K562 (cell line): Measurements from ENCODE around the gene CPA2. TPM values are rescaled to one million over a fixed set of nuclear protein-coding genes. Genes with fewer than 3 reads are reported as not detected.

ENCODE experiments used
- ATAC-seq: fragments of 200-7000 bp; cut with Tn5 transposase; 3 replicates; pipeline ENCODE4 v1.9.1; 2020; ENCODE audit warnings: moderate library complexity
- BruUV-seq: library from RNA; stranded (reverse); fragments of 400-500 nt; replicated peaks from 2 replicates; lab custom pipeline; 2021; lab: Mats Ljungman, UMichigan
- CTCF ChIA-PET: fragments of 300-600 bp; formaldehyde crosslinking; extraction: SDS; loops from one replicate; lab custom pipeline; 2021; ENCODE audit warnings: low intra/inter-chr PET ratio; lab: Yijun Ruan, JAX
- POLR2A ChIA-PET: fragments of 300-600, 350-650 bp; sonication (Branson Sonifier 250); formaldehyde crosslinking; extraction: SDS; loops from one replicate; lab custom pipeline; 2021; ENCODE audit warnings: antibody characterized with exemption, inconsistent platforms; lab: Yijun Ruan, JAX
- DNase-seq, 4 experiments: peaks; one replicate each; pipeline versions ENCODE4 v3.0.0 to v3.0.0-alpha.2; 2011 to 2018; ENCODE audit warnings: low spot score in 3 of 4, mixed read lengths in 3 of 4; ENCODE audit errors: extremely low read depth in 1 of 4
- FAIRE-seq: peaks from 2 replicates; lab custom pipeline; 2011; peaks lifted over from hg19 to GRCh38; lab: Jason Lieb, UNC
- H2AFZ ChIP-seq: 2 replicates; pipeline ENCODE4 v1.6.0; 2011; ENCODE audit warnings: low read depth, low read length, control low read depth, inconsistent platforms
- H3K27ac ChIP-seq: fragments of 200-600 bp; 3 replicates; pipeline ENCODE4 v1.8.0; 2011; ENCODE audit warnings: low read depth, mild to moderate bottlenecking, control low read depth, inconsistent platforms, low read length, moderate library complexity, mixed read lengths; ENCODE audit errors: extremely low read depth
- H3K27me3 ChIP-seq, 2 experiments: fragments of 300-600 bp in 1 of 2; 2 replicates in 1 of 2; 3 replicates in 1 of 2; pipeline versions ENCODE4 v1.6.0 to v1.8.0; 2011; ENCODE audit warnings: inconsistent platforms in 2 of 2, low read length in 2 of 2, mild to moderate bottlenecking in 1 of 2, mixed read lengths in 1 of 2, moderate library complexity in 1 of 2; ENCODE audit not compliant: control insufficient read depth in 2 of 2, insufficient read depth in 2 of 2
- H3K36me3 ChIP-seq: fragments of 300-600 bp; 3 replicates; pipeline ENCODE4 v1.8.0; 2011; ENCODE audit warnings: mild to moderate bottlenecking, low read length, inconsistent platforms; ENCODE audit not compliant: control insufficient read depth, insufficient read depth
- H3K4me1 ChIP-seq, 2 experiments: fragments of 200-600 bp in 1 of 2; replicated peaks in 1 of 2; 2 replicates in 1 of 2; 3 replicates in 1 of 2; pipeline versions ENCODE4 v1.5.1 to v1.8.0; 2011; ENCODE audit warnings: inconsistent platforms in 2 of 2, low read length in 2 of 2, mild to moderate bottlenecking in 1 of 2, mixed read lengths in 1 of 2, moderate library complexity in 1 of 2; ENCODE audit not compliant: control insufficient read depth in 2 of 2, insufficient read depth in 2 of 2
- H3K4me2 ChIP-seq: 2 replicates; pipeline ENCODE4 v1.6.1; 2011; ENCODE audit warnings: low read length, control low read depth, inconsistent platforms, mixed read lengths; ENCODE audit not compliant: insufficient read depth
- H3K4me3 ChIP-seq: fragments of 200-600 bp; sonication (generic), shearing (Covaris generic); 2 replicates; pipeline ENCODE4 v1.5.1; 2016; ENCODE audit warnings: control low read depth, inconsistent platforms
- H3K79me2 ChIP-seq: fragments of 200-600 bp; 3 replicates; pipeline ENCODE4 v1.8.0; 2011; ENCODE audit warnings: low read length, inconsistent platforms; ENCODE audit not compliant: control insufficient read depth, insufficient read depth
- H3K9ac ChIP-seq, 2 experiments: 2 replicates each; pipeline versions ENCODE4 v1.6.0 to v1.6.1; 2011; ENCODE audit warnings: low read depth in 2 of 2, low read length in 2 of 2, control low read depth in 1 of 2, inconsistent platforms in 1 of 2, mild to moderate bottlenecking in 1 of 2, mixed read lengths in 1 of 2; ENCODE audit not compliant: insufficient read depth in 1 of 2
- H3K9me1 ChIP-seq: one replicate; pipeline ENCODE4 v1.6.0; 2011; ENCODE audit warnings: inconsistent platforms, mild to moderate bottlenecking, low read length, moderate library complexity; ENCODE audit not compliant: control insufficient read depth, insufficient read depth
- H3K9me3 ChIP-seq: replicated peaks from 2 replicates; pipeline ENCODE4 v1.5.1; 2011; ENCODE audit warnings: low read depth, low read length, inconsistent platforms; ENCODE audit not compliant: control insufficient read depth, insufficient read depth
- H4K20me1 ChIP-seq: replicated peaks from 2 replicates; pipeline ENCODE4 v1.6.1; 2011; ENCODE audit warnings: low read length, inconsistent platforms, mixed read lengths; ENCODE audit not compliant: control insufficient read depth, insufficient read depth
- CHD1 ChIP-seq: fragments of 200-600 bp; sonication (generic); IDR thresholded peaks from one replicate; pipeline ENCODE4 v1.6.1; 2012; ENCODE audit warnings: mild to moderate bottlenecking, moderate library complexity, low read length, inconsistent platforms
- ELF4 ChIP-seq: fragments of 450-650 bp; formaldehyde crosslinking; IDR thresholded peaks from 2 replicates; pipeline ENCODE4 v1.4.0; 2022; ENCODE audit warnings: missing genetic modification characterization
- EZH2 ChIP-seq: IDR thresholded peaks from 2 replicates; pipeline ENCODE4 v1.6.1; 2012; ENCODE audit warnings: low read depth, mild to moderate bottlenecking, inconsistent platforms, low read length, borderline replicate concordance
- GMEB1 ChIP-seq: fragments of 250-450 bp; sonication (Bioruptor Pico); IDR thresholded peaks from 2 replicates; pipeline ENCODE4 v1.4.0; 2020; ENCODE audit warnings: mild to moderate bottlenecking
- GTF2E2 ChIP-seq: fragments of 200-800 bp; sonication (Bioruptor generic); IDR thresholded peaks from 2 replicates; pipeline ENCODE4 v1.6.1; 2016; ENCODE audit warnings: missing genetic modification characterization, missing compliant biosample characterization
- HNRNPH1 ChIP-seq: fragments of 200-400 bp; formaldehyde crosslinking; optimal IDR thresholded peaks from 2 replicates; pipeline ENCODE3; 2017; ENCODE audit warnings: low read depth, mild to moderate bottlenecking, low read length, moderate library complexity
- MXI1 ChIP-seq: IDR thresholded peaks from 2 replicates; pipeline ENCODE4 v1.6.1; 2011; ENCODE audit warnings: low read depth, mild to moderate bottlenecking, improper control_type of control experiment, low read length
- RHOXF2B ChIP-seq: fragments of 250-450 bp; sonication (Bioruptor Pico); conservative IDR thresholded peaks from 2 replicates; pipeline ENCODE4 v1.5.1; 2021
- SMARCA4 ChIP-seq: fragments of 450-650 bp; IDR thresholded peaks from 2 replicates; pipeline ENCODE4 v1.6.1; 2016
- TAF7 ChIP-seq: fragments of 450-650 bp; IDR thresholded peaks from 2 replicates; pipeline ENCODE4 v1.6.1; 2016; ENCODE audit warnings: missing genetic modification characterization, missing compliant biosample characterization
- U2AF2 ChIP-seq: fragments of 200-400 bp; formaldehyde crosslinking; optimal IDR thresholded peaks from 2 replicates; pipeline ENCODE3; 2017; ENCODE audit warnings: low read depth, mild to moderate bottlenecking, low read length
- ZFP36 ChIP-seq: fragments of 150-350 bp; IDR thresholded peaks from 2 replicates; pipeline ENCODE4 v1.6.1; 2018; ENCODE audit warnings: low read length, low read depth; ENCODE audit not compliant: partially characterized antibody
- ZNF23 ChIP-seq: fragments of 250-450 bp; sonication (Bioruptor Pico); IDR thresholded peaks from 2 replicates; pipeline ENCODE4 v1.4.0; 2020; ENCODE audit warnings: mild to moderate bottlenecking
- ZNF253 ChIP-seq: fragments of 250-450 bp; sonication (Bioruptor Pico); conservative IDR thresholded peaks from 2 replicates; pipeline ENCODE4 v1.6.1; 2021; ENCODE audit warnings: mild to moderate bottlenecking
- ZNF3 ChIP-seq: fragments of 250-450 bp; sonication (Bioruptor Pico); IDR thresholded peaks from 2 replicates; pipeline ENCODE4 v1.5.0; 2021; ENCODE audit warnings: mild to moderate bottlenecking, moderate library complexity
- ZSCAN32 ChIP-seq: fragments of 450-650 bp; formaldehyde crosslinking; IDR thresholded peaks from 2 replicates; pipeline ENCODE4 v1.4.0; 2020; ENCODE audit warnings: mild to moderate bottlenecking, moderate library complexity
- whole genome bisulfite sequencing: fragments of 100-300 bp; shearing (Covaris generic); methylation state at CpG from one replicate; pipeline ENCODE4 v1.1.6; 2016; ENCODE audit warnings: low coverage, mixed read lengths; ENCODE audit not compliant: insufficient coverage; ENCODE audit errors: missing lambda C conversion rate; 5-methylcytosine and 5-hydroxymethylcytosine counted together
- in situ Hi-C: fragments of 300-500 bp; cut with MboI; formaldehyde crosslinking; loops from 4 replicates; pipeline ENCODE4 v1.15.0; 2018; ENCODE audit warnings: inconsistent platforms, mixed read lengths
- intact Hi-C: fragments of 100-400 bp; cut with micrococcal nuclease; formaldehyde crosslinking; loops from 2 replicates; pipeline ENCODE4 v1.14.2; 2022
- polyA plus RNA-seq, 8 experiments: library from polyadenylated mRNA; depleted of rRNA in 4 of 8; stranded (reverse) in 5 of 8; unstranded in 3 of 8; fragments of >200 nt; fragmentation: Nextera tagmentation in 2 of 8; fragmentation: Illumina TruSeq in 1 of 8; extraction: Ambion mirVana in 2 of 8; extraction: Trizol in 1 of 8; gene quantifications; 2 replicates each; pipeline versions ENCODE4 v1.2.1 to v1.2.3, GENCODE V29; 2011 to 2014; ENCODE audit warnings: inconsistent platforms in 1 of 8, missing spikeins in 1 of 8
- total RNA-seq, 7 experiments: library from RNA; depleted of rRNA in 6 of 7; stranded (reverse); fragments of >200 nt in 6 of 7; fragmentation: Illumina TruSeq in 2 of 7; extraction: Trizol in 2 of 7; gene quantifications; 2 replicates each; pipeline versions ENCODE4 v1.2.1 to v1.2.3, GENCODE V29; 2011 to 2021; ENCODE audit warnings: low replicate concordance in 1 of 7
- TF ChIP-seq, protein P1 (sequence below): sonication (generic); formaldehyde crosslinking; IDR thresholded peaks from 2 replicates; pipeline ENCODE4 v1.8.0; 2022; ENCODE audit warnings: mild to moderate bottlenecking, low read depth, missing genetic modification reagents
- TF ChIP-seq, protein P2 (sequence below): fragments of 250-450 bp; sonication (Bioruptor Pico); IDR thresholded peaks from 2 replicates; pipeline ENCODE4 v1.5.0; 2021

Gene CPA2
- total and polyA plus RNA-seq, 9 of the 15 experiments (the other 6 are each of a cell fraction or from before 2014, with no cell fraction given) = 0.04 to 0.84 (median 0.09) TPM; not detected in 4

DNA sequence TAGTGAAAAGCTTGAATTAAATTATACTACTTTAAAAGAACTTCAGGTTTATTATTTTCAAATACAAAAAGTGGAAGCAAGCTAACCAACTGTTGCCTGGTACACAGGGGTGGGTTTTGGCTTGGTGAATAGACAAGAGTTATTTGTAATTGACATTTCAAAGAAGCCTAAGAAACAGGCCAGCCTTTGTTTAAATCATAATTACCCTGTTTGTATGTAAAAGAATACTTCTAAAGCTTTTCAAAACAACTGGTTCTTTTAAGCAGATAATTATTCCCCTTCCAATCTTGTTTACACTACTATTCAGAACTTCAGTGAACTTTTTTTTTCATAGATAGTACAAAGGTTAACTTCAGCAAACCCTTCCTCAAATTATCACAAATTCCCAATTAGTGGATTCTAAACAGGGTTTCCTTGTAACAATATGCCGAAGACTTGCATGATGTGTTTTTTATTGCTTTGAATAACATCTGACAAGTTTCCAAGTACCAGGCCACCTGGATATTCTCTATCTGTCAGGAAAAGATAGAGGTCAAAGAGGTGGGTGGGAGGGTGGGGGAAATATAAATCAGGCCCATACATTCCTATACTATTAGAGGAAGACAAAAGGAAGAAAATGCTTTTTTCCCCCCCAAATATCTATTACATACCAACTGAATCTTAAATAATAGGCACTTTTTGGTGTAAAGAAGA, 38.6 kb upstream of the CPA2 start:
- FAIRE-seq = no peak
- ATAC-seq = no peak
- CTCF ChIA-PET = no interaction called here

More for the DNA sequence above, 38.6 kb upstream of the CPA2 start:
- no peak overlapping the region for H3K9ac ChIP-seq
- no peaks in the 10 kb centered on the region for H3K79me2 ChIP-seq
- intact Hi-C loops (no loop called here), in situ Hi-C loops (no loop called here)
- H3K4me1 ChIP-seq = peaks cover 7 to 9% of the 10 kb centered on the region in 2 experiments
- no peaks in the 10 kb centered on the region; the same call in 1 of the 2 replicates for H3K9me3 ChIP-seq
- no peaks in the 10 kb centered on the region for H3K27me3 ChIP-seq
- H4K20me1 ChIP-seq = no peaks in the 10 kb centered on the region
- DNase-seq = no peak
- no peaks in the 10 kb centered on the region for H3K36me3 ChIP-seq
- POLR2A ChIA-PET = interaction anchor here (1.0 kb wide), 1 partner anchor 10 kb away, joined by 4 read pairs; no protein-coding TSS in a partner anchor
- H3K9me1 ChIP-seq = no peaks in the 10 kb centered on the region
- no peak overlapping the region for H3K4me2 ChIP-seq
- no peak overlapping the region for H3K27ac ChIP-seq
- WGBS = 38% methylated on average over 1 of the region's 1 CpG
- no peak overlapping the region for H2AFZ ChIP-seq
- no peak overlapping the region for H3K4me3 ChIP-seq
- TF ChIP-seq SMARCA4 (no peak), GMEB1 (CRISPR knock-in tag) (no peak), GTF2E2 (no peak), TAF7 (tag) (no peak), ZNF23 (CRISPR knock-in tag) (no peak), ZNF3 (no peak), HNRNPH1 (no peak), U2AF2 (no peak), ELF4 (CRISPR knock-in tag) (no peak), EZH2 (no peak), ZSCAN32 (no peak), RHOXF2B (CRISPR knock-in tag) (no peak), ZNF253 (CRISPR knock-in tag) (no peak), ZFP36 (no peak), MXI1 (no peak), CHD1 (no peak)
- TF ChIP-seq, protein P1, sequence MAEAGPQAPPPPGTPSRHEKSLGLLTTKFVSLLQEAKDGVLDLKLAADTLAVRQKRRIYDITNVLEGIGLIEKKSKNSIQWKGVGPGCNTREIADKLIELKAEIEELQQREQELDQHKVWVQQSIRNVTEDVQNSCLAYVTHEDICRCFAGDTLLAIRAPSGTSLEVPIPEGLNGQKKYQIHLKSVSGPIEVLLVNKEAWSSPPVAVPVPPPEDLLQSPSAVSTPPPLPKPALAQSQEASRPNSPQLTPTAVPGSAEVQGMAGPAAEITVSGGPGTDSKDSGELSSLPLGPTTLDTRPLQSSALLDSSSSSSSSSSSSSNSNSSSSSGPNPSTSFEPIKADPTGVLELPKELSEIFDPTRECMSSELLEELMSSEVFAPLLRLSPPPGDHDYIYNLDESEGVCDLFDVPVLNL = no peak
- TF ChIP-seq, protein P2, sequence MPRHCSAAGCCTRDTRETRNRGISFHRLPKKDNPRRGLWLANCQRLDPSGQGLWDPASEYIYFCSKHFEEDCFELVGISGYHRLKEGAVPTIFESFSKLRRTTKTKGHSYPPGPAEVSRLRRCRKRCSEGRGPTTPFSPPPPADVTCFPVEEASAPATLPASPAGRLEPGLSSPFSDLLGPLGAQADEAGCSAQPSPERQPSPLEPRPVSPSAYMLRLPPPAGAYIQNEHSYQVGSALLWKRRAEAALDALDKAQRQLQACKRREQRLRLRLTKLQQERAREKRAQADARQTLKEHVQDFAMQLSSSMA = no peak
- no TSS peak for BruUV-seq
